Uterus (tissue), 2 donors: Measurements from ENCODE around the gene ARL6IP4.

Experiments used
- POLR2A ChIP-seq, 2 donors: fragments of 450-650 bp; IDR thresholded peaks; one replicate each; pipeline ENCODE4 v1.6.1; 2016; ENCODE audit warnings: antibody characterized with exemption in 2 of 2, mild to moderate bottlenecking in 1 of 2, moderate library complexity in 1 of 2
- TF ChIP-seq, protein P1 (sequence below), 4 experiments: fragments of 200-600 bp in 2 of 4; fragments of 450-650 bp in 2 of 4; sonication (generic) in 2 of 4; IDR thresholded peaks; one replicate each; pipeline ENCODE4 v1.5.1; 2016 to 2019; ENCODE audit warnings: antibody characterized with exemption in 4 of 4, mild to moderate bottlenecking in 2 of 4, moderate library complexity in 1 of 4

DNA sequence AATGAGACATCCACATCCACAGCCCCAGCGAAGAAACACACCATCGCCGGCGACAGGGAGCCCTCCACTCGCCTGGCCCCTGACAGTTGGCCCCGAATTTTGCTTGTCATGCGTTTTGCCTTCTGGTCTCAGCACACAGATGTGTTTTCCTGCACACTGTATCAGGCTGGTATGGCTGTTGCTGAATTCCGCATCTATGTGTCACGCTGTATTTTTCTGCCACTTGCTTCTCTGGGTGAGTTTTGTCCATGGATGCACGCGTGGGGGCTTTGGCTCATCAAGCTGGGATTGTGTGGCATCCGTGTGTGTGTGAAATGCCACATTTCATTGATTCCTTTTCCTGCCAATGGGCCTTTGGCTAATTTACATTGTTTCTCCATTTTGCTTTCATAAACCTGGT lies 26.5 kb downstream of the ARL6IP4 start:
- TF ChIP-seq, protein P1, sequence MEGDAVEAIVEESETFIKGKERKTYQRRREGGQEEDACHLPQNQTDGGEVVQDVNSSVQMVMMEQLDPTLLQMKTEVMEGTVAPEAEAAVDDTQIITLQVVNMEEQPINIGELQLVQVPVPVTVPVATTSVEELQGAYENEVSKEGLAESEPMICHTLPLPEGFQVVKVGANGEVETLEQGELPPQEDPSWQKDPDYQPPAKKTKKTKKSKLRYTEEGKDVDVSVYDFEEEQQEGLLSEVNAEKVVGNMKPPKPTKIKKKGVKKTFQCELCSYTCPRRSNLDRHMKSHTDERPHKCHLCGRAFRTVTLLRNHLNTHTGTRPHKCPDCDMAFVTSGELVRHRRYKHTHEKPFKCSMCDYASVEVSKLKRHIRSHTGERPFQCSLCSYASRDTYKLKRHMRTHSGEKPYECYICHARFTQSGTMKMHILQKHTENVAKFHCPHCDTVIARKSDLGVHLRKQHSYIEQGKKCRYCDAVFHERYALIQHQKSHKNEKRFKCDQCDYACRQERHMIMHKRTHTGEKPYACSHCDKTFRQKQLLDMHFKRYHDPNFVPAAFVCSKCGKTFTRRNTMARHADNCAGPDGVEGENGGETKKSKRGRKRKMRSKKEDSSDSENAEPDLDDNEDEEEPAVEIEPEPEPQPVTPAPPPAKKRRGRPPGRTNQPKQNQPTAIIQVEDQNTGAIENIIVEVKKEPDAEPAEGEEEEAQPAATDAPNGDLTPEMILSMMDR (IDR thresholded peaks at IDR 0.05): no peak
- no peak for TF ChIP-seq POLR2A (IDR thresholded peaks at IDR 0.05)
